ENCODE data around the gene KRTAP1-3.

GRCh38 chr17:41003926-41004325 lies 30.7 kb downstream of the KRTAP1-3 start:
- TF ChIP-seq CTCF (optimal IDR thresholded peaks at IDR 0.05 in 1 of 3, IDR thresholded peaks at IDR 0.05 in 1 of 3, conservative IDR thresholded peaks at IDR 0.05 in 1 of 3; ENCODE audit: extremely low read depth in 1 of 3, insufficient read depth in 2 of 3, low read length in 3 of 3) (no peak), EZH2 (IDR thresholded peaks at IDR 0.05; ENCODE audit: low read length) (no peak)

Data from keratinocyte (primary cell).